ENCODE data around the gene AGTPBP1.

DNA sequence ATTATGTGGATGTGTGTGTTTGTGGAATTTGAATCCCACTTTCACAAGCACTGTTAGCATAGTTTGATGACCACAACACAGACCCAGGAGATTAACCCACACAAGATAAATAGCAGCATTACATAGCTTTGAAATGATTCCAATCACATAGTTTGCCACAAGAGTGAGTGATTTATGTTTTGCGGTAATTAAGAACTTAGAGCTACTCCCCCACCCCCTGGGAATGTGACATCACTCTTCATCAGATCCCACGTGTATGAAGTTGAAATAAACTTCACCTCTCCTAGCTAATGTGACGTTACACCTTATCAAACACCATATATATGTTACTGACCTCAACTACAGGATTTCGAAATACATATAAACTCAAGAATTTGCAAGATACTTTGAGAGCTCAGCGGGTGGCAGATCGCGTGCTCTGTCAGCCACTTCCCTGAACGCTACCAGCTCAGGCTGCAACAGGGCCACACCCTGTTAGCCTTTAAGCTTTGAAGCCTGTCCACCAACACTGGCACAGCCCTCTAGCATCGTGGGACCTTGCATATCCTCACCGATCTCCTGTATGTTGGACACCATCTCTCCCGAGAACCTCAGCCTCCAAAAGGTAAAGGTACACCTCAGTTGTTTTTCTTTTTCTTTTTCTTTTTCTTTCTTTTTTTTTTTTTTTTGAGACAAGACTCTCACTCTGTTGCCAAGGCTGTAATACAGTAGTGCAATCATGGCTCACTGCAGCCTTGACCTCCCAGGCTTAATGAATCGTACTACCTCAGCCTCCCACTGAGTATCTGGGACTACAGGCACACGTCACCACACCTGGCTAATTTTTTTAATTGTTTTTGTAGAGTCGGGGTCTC, 1.7 kb upstream of the AGTPBP1 start:
- TF ChIP-seq, protein P1, sequence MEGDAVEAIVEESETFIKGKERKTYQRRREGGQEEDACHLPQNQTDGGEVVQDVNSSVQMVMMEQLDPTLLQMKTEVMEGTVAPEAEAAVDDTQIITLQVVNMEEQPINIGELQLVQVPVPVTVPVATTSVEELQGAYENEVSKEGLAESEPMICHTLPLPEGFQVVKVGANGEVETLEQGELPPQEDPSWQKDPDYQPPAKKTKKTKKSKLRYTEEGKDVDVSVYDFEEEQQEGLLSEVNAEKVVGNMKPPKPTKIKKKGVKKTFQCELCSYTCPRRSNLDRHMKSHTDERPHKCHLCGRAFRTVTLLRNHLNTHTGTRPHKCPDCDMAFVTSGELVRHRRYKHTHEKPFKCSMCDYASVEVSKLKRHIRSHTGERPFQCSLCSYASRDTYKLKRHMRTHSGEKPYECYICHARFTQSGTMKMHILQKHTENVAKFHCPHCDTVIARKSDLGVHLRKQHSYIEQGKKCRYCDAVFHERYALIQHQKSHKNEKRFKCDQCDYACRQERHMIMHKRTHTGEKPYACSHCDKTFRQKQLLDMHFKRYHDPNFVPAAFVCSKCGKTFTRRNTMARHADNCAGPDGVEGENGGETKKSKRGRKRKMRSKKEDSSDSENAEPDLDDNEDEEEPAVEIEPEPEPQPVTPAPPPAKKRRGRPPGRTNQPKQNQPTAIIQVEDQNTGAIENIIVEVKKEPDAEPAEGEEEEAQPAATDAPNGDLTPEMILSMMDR (IDR thresholded peaks at IDR 0.05; ENCODE audit: low read length): no peak
- TF ChIP-seq EZH2phosphoT487 (IDR thresholded peaks at IDR 0.05; ENCODE audit: low read length): no peak
- TF ChIP-seq EZH2 (optimal IDR thresholded peaks at IDR 0.05; ENCODE audit: low read depth, low read length): no peak

Measured in MM.1S (cell line).